AG04450 (cell line): Measurements from ENCODE around the gene SATB1. TPM values are rescaled to one million over a fixed set of nuclear protein-coding genes. Genes with fewer than 3 reads are reported as not detected.

Experiments
- CTCF ChIA-PET: fragments of 300-600, 350-600 bp; formaldehyde crosslinking; extraction: SDS; loops from one replicate; lab custom pipeline; 2022; ENCODE audit warnings: antibody characterized with exemption, inconsistent platforms; lab: Charles Lee
- POLR2A ChIA-PET: fragments of 350-600 bp; formaldehyde crosslinking; extraction: SDS; loops from one replicate; lab custom pipeline; 2021; ENCODE audit warnings: antibody characterized with exemption, inconsistent platforms; lab: Yijun Ruan, JAX
- DNase-seq: peaks from one replicate; pipeline ENCODE4 v3.0.0-alpha.2; 2011; ENCODE audit warnings: low read depth, low spot score
- H3K27ac ChIP-seq: one replicate; pipeline ENCODE4 v1.5.1; 2012; ENCODE audit warnings: low read depth, low read length, control low read depth
- H3K27me3 ChIP-seq: one replicate; pipeline ENCODE4 v1.6.0; 2012; ENCODE audit warnings: low read length; ENCODE audit not compliant: control insufficient read depth, insufficient read depth
- H3K4me3 ChIP-seq: 2 replicates; pipeline ENCODE4 v1.5.1; 2011; ENCODE audit warnings: mild to moderate bottlenecking, low read depth, low read length, control low read depth
- H3K9me3 ChIP-seq: 2 replicates; pipeline ENCODE4 v1.5.1; 2012; ENCODE audit warnings: low read length; ENCODE audit not compliant: control insufficient read depth, insufficient read depth
- CTCF ChIP-seq: IDR thresholded peaks from 2 replicates; pipeline ENCODE4 v1.5.1; 2011; ENCODE audit warnings: low read depth, low read length, control low read depth, inconsistent platforms
- polyA plus RNA-seq: library from polyadenylated mRNA; depleted of rRNA; stranded (reverse); fragments of >200 nt; gene quantifications from 2 replicates; pipeline ENCODE4 v1.2.3, GENCODE V29; 2011

SATB1 gene
- polyA plus RNA-seq, 1 experiment = 12.3 TPM

GRCh38 chr3:18385706-18386105 lies 39.4 kb downstream of the SATB1 start:
- ChIA-PET CTCF (interaction anchor here (0.6 to 1.5 kb wide), 2 partner anchors 10 to 14 kb away, joined by 3 to 4 read pairs; no protein-coding TSS in a partner anchor), POLR2A (no interaction called here)
- no peak overlapping the region for H3K27ac ChIP-seq
- no peaks in the 10 kb centered on the region for H3K9me3 ChIP-seq
- no peak for TF ChIP-seq CTCF
- H3K4me3 ChIP-seq = no peak overlapping the region
- no peak for DNase-seq
- no peaks in the 10 kb centered on the region for H3K27me3 ChIP-seq

GRCh38 chr3:18382760-18383369 lies 42.3 kb downstream of the SATB1 start:
- H3K27ac ChIP-seq = no peak overlapping the region
- H3K4me3 ChIP-seq = no peak overlapping the region
- ChIA-PET POLR2A (no interaction called here), CTCF (interaction anchor here (1.6 kb wide), 1 partner anchor 9 kb away, joined by 3 read pairs; no protein-coding TSS in a partner anchor)
- H3K9me3 ChIP-seq = no peaks in the 10 kb centered on the region
- TF ChIP-seq CTCF = no peak
- H3K27me3 ChIP-seq = no peaks in the 10 kb centered on the region
- DNase-seq = no peak

- H3K27ac ChIP-seq = no peak overlapping the region
- H3K27me3 ChIP-seq = no peaks in the 10 kb centered on the region
- no peak for DNase-seq
- POLR2A ChIA-PET = no interaction called here
- no peaks in the 10 kb centered on the region for H3K9me3 ChIP-seq
- H3K4me3 ChIP-seq = no peak overlapping the region
- CTCF ChIA-PET = interaction anchor here (4.1 kb wide), 1 partner anchor 9 kb away, joined by 27 read pairs; no protein-coding TSS in a partner anchor
- TF ChIP-seq CTCF = no peak
These were observed 45.5 kb downstream of the SATB1 start for GRCh38 chr3:18379647-18380046.

GRCh38 chr3:18378218-18378617 lies 46.9 kb downstream of the SATB1 start:
- POLR2A ChIA-PET = no interaction called here
- TF ChIP-seq CTCF = no peak
- Histone ChIP-seq H3K9me3 (no peaks in the 10 kb centered on the region), H3K27me3 (no peaks in the 10 kb centered on the region), H3K27ac (no peak overlapping the region), H3K4me3 (no peak overlapping the region)
- CTCF ChIA-PET = interaction anchor here (4.1 kb wide), 1 partner anchor 10 kb away, joined by 27 read pairs; no protein-coding TSS in a partner anchor
- DNase-seq = no peak

- Histone ChIP-seq H3K9me3 (no peaks in the 10 kb centered on the region), H3K4me3 (no peak overlapping the region), H3K27ac (no peak overlapping the region), H3K27me3 (no peaks in the 10 kb centered on the region)
- DNase-seq = no peak
- ChIA-PET POLR2A (no interaction called here), CTCF (interaction anchor here (1.0 to 4.1 kb wide), 2 partner anchors 12 to 13 kb away, joined by 8 to 27 read pairs; no protein-coding TSS in a partner anchor)
- TF ChIP-seq CTCF = no peak
These were observed 48.5 kb downstream of the SATB1 start for GRCh38 chr3:18376682-18377081.
